Activated CD4-positive, alpha-beta T cell treated with anti-CD3 and anti-CD28 coated beads, Interleukin-2, amount 10 ng/mL, durations not matched to agents 24 days and 14 days (primary cell): ENCODE results near the gene ATR. TPM values are rescaled to one million over a fixed set of nuclear protein-coding genes. Genes with fewer than 3 reads are reported as not detected.

ENCODE experiments used
- DNase-seq: peaks from one replicate; pipeline ENCODE4 v3.0.0; 2022
- H3K27ac Mint-ChIP-seq: one replicate; pipeline ENCODE4 v1.8.0; 2022; ENCODE audit warnings: mild to moderate bottlenecking, mixed read lengths
- H3K27me3 Mint-ChIP-seq: one replicate; pipeline ENCODE4 v1.8.0; 2022; ENCODE audit warnings: mixed read lengths
- H3K36me3 Mint-ChIP-seq: one replicate; pipeline ENCODE4 v1.8.0; 2022; ENCODE audit warnings: low read depth, mild to moderate bottlenecking, mixed read lengths
- H3K4me1 Mint-ChIP-seq: one replicate; pipeline ENCODE4 v1.8.0; 2021; ENCODE audit warnings: mixed read lengths
- H3K4me3 Mint-ChIP-seq: one replicate; pipeline ENCODE4 v1.8.0; 2022; ENCODE audit warnings: mild to moderate bottlenecking, moderate library complexity, mixed read lengths
- H3K9me3 Mint-ChIP-seq: one replicate; pipeline ENCODE4 v1.8.0; 2021; ENCODE audit warnings: mixed read lengths
- intact Hi-C: fragments of 100-400 bp; cut with micrococcal nuclease; formaldehyde crosslinking; loops from one replicate; pipeline ENCODE4 v1.15.1; 2023
- total RNA-seq: library from RNA; stranded (reverse); gene quantifications from 2 replicates; pipeline ENCODE4 v1.2.3, GENCODE V29; 2022

ATR gene
- total RNA-seq, 1 donor from 2014 or later = 35.0 TPM

GRCh38 chr3:142489572-142490323, 88.8 kb downstream of the ATR start:
- Mint-ChIP-seq H3K4me3 (no peak overlapping the region), H3K4me1 (peaks cover 1% of the 10 kb centered on the region), H3K36me3 (peaks cover 63% of the 10 kb centered on the region), H3K27me3 (no peaks in the 10 kb centered on the region), H3K27ac (no peak overlapping the region), H3K9me3 (no peaks in the 10 kb centered on the region)
- no peak for DNase-seq
- intact Hi-C loops = no loop called here

GRCh38 chr3:142484912-142485435, 93.6 kb downstream of the ATR start:
- H3K27me3 Mint-ChIP-seq = no peaks in the 10 kb centered on the region
- peaks cover 68% of the 10 kb centered on the region for H3K36me3 Mint-ChIP-seq
- H3K9me3 Mint-ChIP-seq = no peaks in the 10 kb centered on the region
- no peaks in the 10 kb centered on the region for H3K4me1 Mint-ChIP-seq
- DNase-seq = no peak
- intact Hi-C loops = no loop called here
- no peak overlapping the region for H3K4me3 Mint-ChIP-seq
- H3K27ac Mint-ChIP-seq = no peak overlapping the region

GRCh38 chr3:142481196-142481595, 97.3 kb downstream of the ATR start:
- H3K36me3 Mint-ChIP-seq = peaks cover 61% of the 10 kb centered on the region
- H3K4me1 Mint-ChIP-seq = no peaks in the 10 kb centered on the region
- no peaks in the 10 kb centered on the region for H3K27me3 Mint-ChIP-seq
- intact Hi-C loops = no loop called here
- no peak overlapping the region for H3K4me3 Mint-ChIP-seq
- no peak for DNase-seq
- H3K27ac Mint-ChIP-seq = no peak overlapping the region
- H3K9me3 Mint-ChIP-seq = peaks cover 4% of the 10 kb centered on the region

- no peak for DNase-seq
- Mint-ChIP-seq H3K9me3 (no peaks in the 10 kb centered on the region), H3K4me1 (no peaks in the 10 kb centered on the region), H3K27me3 (no peaks in the 10 kb centered on the region), H3K4me3 (no peak overlapping the region), H3K27ac (no peak overlapping the region), H3K36me3 (peaks cover 26% of the 10 kb centered on the region)
- intact Hi-C loops = no loop called here
These were observed 107.7 kb downstream of the ATR start for GRCh38 chr3:142470826-142471225.

- Mint-ChIP-seq H3K4me1 (no peaks in the 10 kb centered on the region), H3K27ac (no peak overlapping the region), H3K27me3 (no peaks in the 10 kb centered on the region), H3K4me3 (no peak overlapping the region), H3K9me3 (no peaks in the 10 kb centered on the region), H3K36me3 (peaks cover 24% of the 10 kb centered on the region)
- DNase-seq = no peak
- intact Hi-C loops = no loop called here
These were observed 110.1 kb downstream of the ATR start for GRCh38 chr3:142468456-142468855.

GRCh38 chr3:142467768-142468167, 110.8 kb downstream of the ATR start:
- intact Hi-C loops = no loop called here
- H3K36me3 Mint-ChIP-seq = peaks cover 19% of the 10 kb centered on the region
- no peaks in the 10 kb centered on the region for H3K27me3 Mint-ChIP-seq
- no peaks in the 10 kb centered on the region for H3K9me3 Mint-ChIP-seq
- no peak overlapping the region for H3K27ac Mint-ChIP-seq
- H3K4me3 Mint-ChIP-seq = no peak overlapping the region
- no peaks in the 10 kb centered on the region for H3K4me1 Mint-ChIP-seq
- DNase-seq = no peak

GRCh38 chr3:142460689-142461088, 117.8 kb downstream of the ATR start:
- Mint-ChIP-seq H3K4me3 (no peak overlapping the region), H3K27me3 (no peaks in the 10 kb centered on the region), H3K9me3 (no peaks in the 10 kb centered on the region), H3K36me3 (peaks cover 26% of the 10 kb centered on the region), H3K27ac (no peak overlapping the region), H3K4me1 (peaks cover 2% of the 10 kb centered on the region)
- DNase-seq = no peak
- intact Hi-C loops = no loop called here

GRCh38 chr3:142459929-142460328, 118.6 kb downstream of the ATR start:
- Mint-ChIP-seq H3K36me3 (peaks cover 24% of the 10 kb centered on the region), H3K27ac (no peak overlapping the region), H3K27me3 (no peaks in the 10 kb centered on the region), H3K4me1 (peaks cover 2% of the 10 kb centered on the region), H3K9me3 (no peaks in the 10 kb centered on the region), H3K4me3 (no peak overlapping the region)
- DNase-seq = no peak
- intact Hi-C loops = no loop called here

- no peak overlapping the region for H3K27ac Mint-ChIP-seq
- DNase-seq = no peak
- intact Hi-C loops = no loop called here
- no peaks in the 10 kb centered on the region for H3K27me3 Mint-ChIP-seq
- no peak overlapping the region for H3K4me3 Mint-ChIP-seq
- no peaks in the 10 kb centered on the region for H3K9me3 Mint-ChIP-seq
- peaks cover 2% of the 10 kb centered on the region for H3K4me1 Mint-ChIP-seq
- peaks cover 21% of the 10 kb centered on the region for H3K36me3 Mint-ChIP-seq
These were observed 119.4 kb downstream of the ATR start for GRCh38 chr3:142459096-142459495.

GRCh38 chr3:142450881-142451280, 127.7 kb downstream of the ATR start:
- Mint-ChIP-seq H3K4me1 (peaks cover 8% of the 10 kb centered on the region), H3K9me3 (no peaks in the 10 kb centered on the region), H3K36me3 (peaks cover 25% of the 10 kb centered on the region), H3K27me3 (no peaks in the 10 kb centered on the region), H3K4me3 (no peak overlapping the region), H3K27ac (no peak overlapping the region)
- intact Hi-C loops = no loop called here
- DNase-seq = no peak

GRCh38 chr3:142450189-142450588, 128.3 kb downstream of the ATR start:
- peaks cover 26% of the 10 kb centered on the region for H3K36me3 Mint-ChIP-seq
- no peaks in the 10 kb centered on the region for H3K9me3 Mint-ChIP-seq
- no peak for DNase-seq
- H3K4me1 Mint-ChIP-seq = peaks cover 15% of the 10 kb centered on the region
- H3K27ac Mint-ChIP-seq = no peak overlapping the region
- intact Hi-C loops = no loop called here
- H3K4me3 Mint-ChIP-seq = no peak overlapping the region
- no peaks in the 10 kb centered on the region for H3K27me3 Mint-ChIP-seq

- H3K36me3 Mint-ChIP-seq = peaks cover 28% of the 10 kb centered on the region
- peak within 1 kb of the TSS; percentile 99 for H3K27ac Mint-ChIP-seq
- H3K4me1 Mint-ChIP-seq = peaks cover 25% of the 10 kb centered on the region
- no peaks in the 10 kb centered on the region for H3K27me3 Mint-ChIP-seq
- H3K9me3 Mint-ChIP-seq = no peaks in the 10 kb centered on the region
- peak within 1 kb of the TSS; percentile 100 for H3K4me3 Mint-ChIP-seq
- peak; percentile 99 for DNase-seq
- intact Hi-C loops = loop anchor here (1.0 to 10.0 kb wide), 10 partner anchors 51 to 1524 kb away; partner anchors contain the start of genes ATP1B3, DIPK2A, GK5 and PXYLP1
These were observed 130.4 kb downstream of the ATR start, which contains the start of gene XRN1 for GRCh38 chr3:142447852-142448823. Gene XRN1, minus strand, starts transcription at chr3:142448037. Its CDS starts 93 bp downstream, at chr3:142447944.

GRCh38 chr3:142447301-142447851, 131.2 kb downstream of the ATR start:
- H3K4me3 Mint-ChIP-seq = peak overlapping the region; percentile 100

More at GRCh38 chr3:142447301-142447851, 131.2 kb downstream of the ATR start:
- intact Hi-C loops = loop anchor here (2.0 to 10.0 kb wide), 9 partner anchors 51 to 1525 kb away; partner anchors contain the start of genes ATP1B3, DIPK2A, GK5 and PXYLP1
- H3K36me3 Mint-ChIP-seq = peaks cover 29% of the 10 kb centered on the region
- peaks cover 28% of the 10 kb centered on the region for H3K4me1 Mint-ChIP-seq
- DNase-seq = peak; percentile 85
- H3K27me3 Mint-ChIP-seq = no peaks in the 10 kb centered on the region
- peak overlapping the region; percentile 99 for H3K27ac Mint-ChIP-seq
- H3K9me3 Mint-ChIP-seq = no peaks in the 10 kb centered on the region
